HG03095 (cell line): Measurements from ENCODE around the gene TRABD2A.
"Not testable (repeated sequence)": the region's sequence is repeated elsewhere in the genome, so short reads cannot be mapped to it uniquely, and the experiment has no call there.

ENCODE experiments used
- ATAC-seq: cut with Tn5 transposase; IDR thresholded peaks from one replicate; pipeline ENCODE4 v1.9.1; 2021; ENCODE audit warnings: moderate library complexity; ENCODE audit not compliant: unreplicated experiment

The TRABD2A gene

DNA sequence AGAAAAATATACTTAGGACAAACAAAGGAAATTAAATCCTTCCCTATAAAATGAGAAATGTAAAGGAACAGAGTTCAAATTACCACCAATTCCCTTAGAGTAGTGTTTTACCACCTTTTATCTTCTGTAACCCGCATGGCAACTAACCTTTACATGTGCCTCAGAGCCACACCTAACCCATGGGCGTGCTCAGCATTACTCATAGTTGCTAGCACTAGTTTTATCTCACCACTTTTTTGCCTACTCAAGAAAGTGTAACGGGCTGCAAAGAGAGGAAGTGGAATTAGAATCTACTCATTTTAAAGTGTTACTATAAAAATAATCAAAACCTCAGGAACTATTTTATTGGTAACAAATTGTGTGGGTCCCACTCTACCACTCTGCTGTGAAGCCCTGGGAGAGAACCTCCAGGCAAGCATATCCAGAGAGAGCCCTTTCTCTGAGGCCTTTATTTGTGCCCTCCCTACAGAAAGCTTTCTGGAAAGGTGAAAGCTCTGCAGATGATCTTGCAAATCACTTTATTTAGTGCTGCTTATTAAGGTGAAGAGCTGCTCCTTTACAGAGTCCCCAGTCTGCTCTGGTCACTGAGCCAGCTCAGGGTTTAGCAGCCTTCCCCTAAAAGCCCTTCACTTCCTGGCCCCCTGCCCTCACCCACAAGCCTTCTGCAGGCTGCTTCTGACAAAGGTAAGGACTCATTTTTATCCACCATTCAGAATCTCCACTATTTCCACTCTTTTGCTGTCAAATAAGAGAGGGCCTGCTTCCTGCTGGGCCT lies 98.8 kb downstream of the TRABD2A start:
- peak; percentile 86 for ATAC-seq

DNA sequence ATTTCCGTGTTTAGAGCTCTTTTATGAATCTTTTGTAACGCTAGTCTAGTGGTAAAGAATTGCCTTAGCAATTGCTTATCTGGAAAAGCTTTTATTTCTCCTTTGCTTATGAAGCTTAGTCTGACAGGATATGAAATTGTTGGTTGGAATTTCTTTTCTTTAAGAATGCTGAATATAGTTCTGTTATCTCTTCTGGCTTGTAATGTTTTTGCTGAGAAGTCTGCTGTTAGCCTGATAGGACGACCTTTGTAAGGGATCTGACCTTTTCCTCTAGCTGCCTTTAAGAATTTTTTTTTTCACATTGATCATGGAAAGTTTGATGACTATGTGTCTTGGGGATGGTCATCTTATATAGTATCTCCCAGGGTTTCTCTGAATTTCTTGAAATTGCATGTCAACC lies 101.1 kb downstream of the TRABD2A start:
- no peak for ATAC-seq

DNA sequence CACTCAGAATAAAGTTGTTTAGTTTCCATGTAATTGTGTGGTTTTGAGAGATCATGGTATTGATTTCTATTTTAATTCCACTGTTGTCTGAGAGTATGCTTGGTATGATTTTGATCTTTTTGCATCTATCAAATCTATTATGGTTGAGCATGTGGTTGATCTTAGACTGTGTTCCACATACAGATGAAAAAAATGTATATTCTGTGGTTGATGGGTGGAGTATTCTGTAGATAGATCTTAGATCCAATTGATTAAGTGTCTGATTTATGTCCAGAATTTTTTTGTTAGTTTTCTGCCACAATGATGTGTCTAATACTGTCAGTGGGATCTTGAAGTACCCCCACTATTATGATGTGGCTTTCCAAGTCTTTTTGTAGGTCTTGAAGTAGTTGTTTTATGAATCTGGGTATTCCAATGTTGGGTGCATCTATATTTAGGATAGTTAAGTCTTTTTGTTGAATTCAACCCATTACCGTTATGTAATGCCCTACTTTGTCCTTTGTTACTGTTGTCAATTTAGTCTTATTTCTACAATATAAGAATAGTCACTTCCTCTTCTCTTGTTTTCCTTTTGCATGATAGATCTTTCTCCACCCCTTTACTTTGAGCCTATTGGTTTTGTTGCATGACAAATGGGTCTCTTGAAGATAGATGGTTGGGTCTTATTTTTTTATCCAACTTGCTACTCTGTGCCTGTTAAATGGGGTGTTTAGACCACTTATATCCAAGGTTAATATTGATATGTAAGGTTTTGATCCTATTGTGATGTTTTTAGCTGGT lies 101.8 kb downstream of the TRABD2A start:
- ATAC-seq: no peak

DNA sequence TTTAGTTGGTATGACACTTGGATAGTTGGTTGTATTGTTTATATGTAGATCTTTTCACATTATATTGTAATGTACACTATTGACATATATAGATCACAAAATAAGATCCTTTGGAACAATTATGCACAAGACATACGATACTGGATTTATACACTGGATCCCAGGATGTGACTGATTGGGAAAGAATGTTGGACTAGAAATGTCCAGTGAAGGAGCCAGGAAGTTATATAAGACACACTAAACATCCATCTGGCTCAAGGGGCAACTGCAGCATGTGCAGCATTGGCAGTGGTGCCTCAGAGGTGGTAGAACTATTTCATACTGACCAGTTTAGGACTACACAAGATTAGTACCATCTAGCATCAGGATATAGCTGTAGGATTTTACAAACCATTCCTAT lies 104.9 kb downstream of the TRABD2A start:
- ATAC-seq: no peak

DNA sequence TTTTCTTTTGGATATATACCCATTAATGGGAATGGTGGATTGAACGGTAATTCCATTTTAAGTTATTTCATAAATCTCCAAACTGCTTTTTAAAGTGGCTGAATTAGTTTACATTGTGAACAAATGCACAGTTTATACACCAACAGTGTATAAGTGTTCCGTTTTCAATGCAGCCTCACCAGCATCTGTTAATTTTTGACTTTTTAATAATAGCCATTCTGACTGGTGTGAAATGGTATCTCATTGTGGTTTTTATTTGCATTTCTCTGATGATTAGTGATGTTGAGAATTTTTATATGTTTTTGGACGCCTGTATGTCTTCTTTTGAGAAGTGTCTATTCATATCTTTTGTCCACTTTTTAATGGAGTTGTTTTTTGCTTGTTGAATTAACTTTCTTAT lies 107.3 kb downstream of the TRABD2A start:
- ATAC-seq: not testable (repeated sequence)
